MCF 10A (cell line): ENCODE results near the gene TMC4. TPM values are rescaled to one million over a fixed set of nuclear protein-coding genes. Genes with fewer than 3 reads are reported as not detected.

Experiments used
- BruUV-seq: library from RNA; stranded (reverse); fragments of 400-500 nt; replicated peaks from 2 replicates; lab custom pipeline; 2021; lab: Mats Ljungman, UMichigan
- CTCF ChIA-PET: fragments of 300-600 bp; sonication (Branson Sonifier 250); formaldehyde crosslinking; extraction: SDS; loops from one replicate; lab custom pipeline; 2021; ENCODE audit warnings: antibody characterized with exemption, inconsistent platforms; lab: Yijun Ruan, JAX
- POLR2A ChIA-PET: fragments of 300-600, 350-650 bp; sonication (Branson Sonifier 250); formaldehyde crosslinking; extraction: SDS; loops from one replicate; lab custom pipeline; 2020; ENCODE audit warnings: antibody characterized with exemption, inconsistent platforms; lab: Yijun Ruan, JAX
- DNase-seq: peaks from one replicate; pipeline ENCODE4 v3.0.0-alpha.2; 2018; ENCODE audit not compliant: unreplicated experiment
- H3K27ac Mint-ChIP-seq: one replicate; pipeline ENCODE4 v1.8.0; 2022; ENCODE audit warnings: mild to moderate bottlenecking, low read depth, mixed read lengths; ENCODE audit not compliant: unreplicated experiment
- H3K27me3 Mint-ChIP-seq: one replicate; pipeline ENCODE4 v1.8.0; 2022; ENCODE audit warnings: mixed read lengths; ENCODE audit not compliant: insufficient read depth, unreplicated experiment
- H3K36me3 Mint-ChIP-seq: one replicate; pipeline ENCODE4 v1.8.0; 2022; ENCODE audit warnings: mild to moderate bottlenecking, moderate library complexity, mixed read lengths; ENCODE audit not compliant: insufficient read depth, unreplicated experiment
- H3K4me1 Mint-ChIP-seq: one replicate; pipeline ENCODE4 v1.8.0; 2022; ENCODE audit warnings: mixed read lengths; ENCODE audit not compliant: insufficient read depth, unreplicated experiment
- H3K4me3 Mint-ChIP-seq: one replicate; pipeline ENCODE4 v1.8.0; 2022; ENCODE audit warnings: mild to moderate bottlenecking, moderate library complexity, mixed read lengths; ENCODE audit not compliant: unreplicated experiment
- H3K9me3 Mint-ChIP-seq: one replicate; pipeline ENCODE4 v1.8.0; 2022; ENCODE audit warnings: mixed read lengths; ENCODE audit not compliant: unreplicated experiment
- intact Hi-C: fragments of 100-400 bp; cut with micrococcal nuclease; formaldehyde crosslinking; loops from 2 replicates; pipeline ENCODE4 v1.14.1; 2022
- total RNA-seq: library from RNA; stranded (reverse); gene quantifications from 2 replicates; pipeline ENCODE4 v1.2.3, GENCODE V29; 2022
- TF ChIP-seq, protein P1 (sequence below): fragments of 200-600 bp; IDR thresholded peaks from one replicate; pipeline ENCODE4 v1.8.0; 2022; ENCODE audit warnings: antibody characterized with exemption, mild to moderate bottlenecking; ENCODE audit not compliant: unreplicated experiment

The TMC4 gene
- total RNA-seq, 1 experiment from 2014 or later, result 6.1 TPM

DNA sequence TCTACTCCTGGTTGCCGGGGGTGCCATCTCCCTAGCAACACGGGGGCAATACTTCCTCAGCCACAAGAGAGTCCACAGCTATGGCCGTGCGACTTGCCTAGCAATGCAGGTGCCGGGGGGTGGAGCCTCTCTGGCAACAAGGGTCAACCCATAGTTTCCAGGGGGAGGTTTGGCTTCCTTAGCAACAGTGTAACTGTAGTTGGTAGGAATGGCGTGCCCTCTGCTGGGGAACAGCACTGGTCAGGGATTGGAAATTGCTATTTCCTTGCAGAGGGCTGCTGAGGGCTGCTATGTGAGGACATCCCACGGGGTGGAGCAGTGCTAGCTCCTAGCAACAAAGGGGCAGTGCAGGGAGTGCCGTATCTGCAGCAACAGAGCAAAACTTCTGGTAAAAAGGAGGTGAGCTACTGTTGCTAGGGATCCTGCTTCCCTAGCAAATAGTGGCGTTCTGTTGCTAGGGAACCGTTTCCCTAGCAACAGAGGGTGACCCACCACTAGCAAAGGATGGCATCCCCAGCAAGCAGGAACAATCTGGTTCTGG lies 7.0 kb upstream of the TMC4 start:
- no peak overlapping the region for H3K4me3 Mint-ChIP-seq
- no TSS peak for BruUV-seq

DNA sequence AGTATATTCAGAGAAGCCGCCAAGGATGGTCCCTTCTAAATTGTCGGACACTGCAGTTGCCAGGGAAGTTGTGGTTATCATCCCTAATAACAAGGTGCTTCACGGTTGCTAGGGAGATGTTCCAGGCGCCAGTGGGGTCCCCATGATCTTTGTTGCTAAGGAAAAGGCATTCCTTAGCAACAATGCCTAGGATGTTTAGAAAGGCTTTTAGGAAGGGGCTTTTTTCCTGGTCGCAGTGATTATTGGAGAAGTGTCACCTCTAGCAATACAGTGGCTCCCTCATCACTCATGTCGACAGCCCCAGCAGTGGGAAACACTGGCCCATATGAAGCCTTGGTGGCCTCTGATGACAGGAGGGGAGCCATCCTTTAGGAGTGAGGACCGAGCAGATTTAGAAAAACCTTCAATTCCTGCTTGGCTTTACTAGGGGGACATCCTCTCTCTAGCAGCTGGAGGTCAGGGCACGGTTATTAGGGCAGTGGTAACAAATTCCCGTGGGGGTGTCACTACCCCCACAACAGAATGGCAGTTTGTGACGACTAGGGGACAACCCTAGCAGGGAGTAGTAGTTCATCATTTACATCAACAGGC lies 6.4 kb upstream of the TMC4 start:
- Mint-ChIP-seq H3K36me3 (peaks cover 34% of the 10 kb centered on the region), H3K27ac (no peak overlapping the region), H3K4me1 (no peaks in the 10 kb centered on the region), H3K27me3 (no peaks in the 10 kb centered on the region), H3K4me3 (no peak overlapping the region), H3K9me3 (no peaks in the 10 kb centered on the region)
- CTCF ChIA-PET, result interaction anchor here (0.5 to 1.1 kb wide), 2 partner anchors 11 to 174 kb away, joined by 3 to 4 read pairs; no protein-coding TSS in a partner anchor
- no TSS peak for BruUV-seq
- intact Hi-C loops, result no loop called here
- POLR2A ChIA-PET, result interaction anchor here (0.5 kb wide), 1 partner anchor 21 kb away, joined by 4 read pairs; no protein-coding TSS in a partner anchor
- no peak for DNase-seq
- TF ChIP-seq, protein P1, sequence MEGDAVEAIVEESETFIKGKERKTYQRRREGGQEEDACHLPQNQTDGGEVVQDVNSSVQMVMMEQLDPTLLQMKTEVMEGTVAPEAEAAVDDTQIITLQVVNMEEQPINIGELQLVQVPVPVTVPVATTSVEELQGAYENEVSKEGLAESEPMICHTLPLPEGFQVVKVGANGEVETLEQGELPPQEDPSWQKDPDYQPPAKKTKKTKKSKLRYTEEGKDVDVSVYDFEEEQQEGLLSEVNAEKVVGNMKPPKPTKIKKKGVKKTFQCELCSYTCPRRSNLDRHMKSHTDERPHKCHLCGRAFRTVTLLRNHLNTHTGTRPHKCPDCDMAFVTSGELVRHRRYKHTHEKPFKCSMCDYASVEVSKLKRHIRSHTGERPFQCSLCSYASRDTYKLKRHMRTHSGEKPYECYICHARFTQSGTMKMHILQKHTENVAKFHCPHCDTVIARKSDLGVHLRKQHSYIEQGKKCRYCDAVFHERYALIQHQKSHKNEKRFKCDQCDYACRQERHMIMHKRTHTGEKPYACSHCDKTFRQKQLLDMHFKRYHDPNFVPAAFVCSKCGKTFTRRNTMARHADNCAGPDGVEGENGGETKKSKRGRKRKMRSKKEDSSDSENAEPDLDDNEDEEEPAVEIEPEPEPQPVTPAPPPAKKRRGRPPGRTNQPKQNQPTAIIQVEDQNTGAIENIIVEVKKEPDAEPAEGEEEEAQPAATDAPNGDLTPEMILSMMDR, result no peak

More for the DNA sequence above, 7.0 kb upstream of the TMC4 start:
- ChIA-PET CTCF (interaction anchor here (0.5 to 1.1 kb wide), 3 partner anchors 12 to 174 kb away, joined by 3 to 4 read pairs (median 3); no protein-coding TSS in a partner anchor), POLR2A (no interaction called here)
- DNase-seq, result no peak
- intact Hi-C loops, result no loop called here
- peaks cover 38% of the 10 kb centered on the region for H3K36me3 Mint-ChIP-seq
- no peaks in the 10 kb centered on the region for H3K9me3 Mint-ChIP-seq
- TF ChIP-seq, protein P1, result no peak
- no peaks in the 10 kb centered on the region for H3K4me1 Mint-ChIP-seq
- no peaks in the 10 kb centered on the region for H3K27me3 Mint-ChIP-seq
- no peak overlapping the region for H3K27ac Mint-ChIP-seq

GRCh38 chr19:54178581-54179261 lies 5.8 kb upstream of the TMC4 start:
- Mint-ChIP-seq H3K4me1 (no peaks in the 10 kb centered on the region), H3K9me3 (no peaks in the 10 kb centered on the region), H3K27ac (no peak overlapping the region), H3K27me3 (no peaks in the 10 kb centered on the region), H3K36me3 (peaks cover 28% of the 10 kb centered on the region), H3K4me3 (no peak overlapping the region)
- DNase-seq, result no peak
- TF ChIP-seq, protein P1, result no peak
- ChIA-PET CTCF (no interaction called here), POLR2A (interaction anchor here (0.5 kb wide), 1 partner anchor 21 kb away, joined by 4 read pairs; no protein-coding TSS in a partner anchor)
- no TSS peak for BruUV-seq
- intact Hi-C loops, result no loop called here
